HG03565 (cell line): ENCODE results near the gene KRT23.
"Not testable (repeated sequence)": the region's sequence is repeated elsewhere in the genome, so short reads cannot be mapped to it uniquely, and the experiment has no call there.

Experiments used
- ATAC-seq: cut with Tn5 transposase; IDR thresholded peaks from one replicate; pipeline ENCODE4 v1.9.1; 2021; ENCODE audit warnings: mild to moderate bottlenecking, moderate library complexity; ENCODE audit not compliant: unreplicated experiment

The KRT23 gene

GRCh38 chr17:40951011-40951622 lies 13.7 kb upstream of the KRT23 start:
- no peak for ATAC-seq

- ATAC-seq = no peak
Observed at GRCh38 chr17:40950176-40950575, 12.7 kb upstream of the KRT23 start.

- ATAC-seq = no peak
Observed at GRCh38 chr17:40949418-40949817, 12.0 kb upstream of the KRT23 start.

GRCh38 chr17:40947929-40948328 lies 10.5 kb upstream of the KRT23 start:
- no peak for ATAC-seq

GRCh38 chr17:40945414-40945813 lies 8.0 kb upstream of the KRT23 start:
- ATAC-seq = no peak

- ATAC-seq = no peak
Observed at GRCh38 chr17:40944531-40944930, 7.1 kb upstream of the KRT23 start.

GRCh38 chr17:40942553-40942952 lies 5.1 kb upstream of the KRT23 start:
- no peak for ATAC-seq

- ATAC-seq = no peak
Observed at GRCh38 chr17:40940266-40940665, 2.8 kb upstream of the KRT23 start.

GRCh38 chr17:40938981-40939380 lies 1.5 kb upstream of the KRT23 start:
- ATAC-seq = no peak

GRCh38 chr17:40936976-40937375 lies 470 bp downstream of the KRT23 start:
- ATAC-seq = no peak

- no peak for ATAC-seq
Observed at GRCh38 chr17:40936437-40936971, 942 bp downstream of the KRT23 start.

- ATAC-seq = no peak
Observed at GRCh38 chr17:40935624-40936023, 1.8 kb downstream of the KRT23 start.

- no peak for ATAC-seq
Observed at GRCh38 chr17:40932608-40933007, 4.8 kb downstream of the KRT23 start.

- ATAC-seq = no peak
Observed at GRCh38 chr17:40931311-40931710, 6.1 kb downstream of the KRT23 start.

GRCh38 chr17:40926341-40926740 lies 11.1 kb downstream of the KRT23 start:
- no peak for ATAC-seq

- no peak for ATAC-seq
Observed at GRCh38 chr17:40922239-40922638, 15.2 kb downstream of the KRT23 start.

GRCh38 chr17:40921026-40921425 lies 16.4 kb downstream of the KRT23 start:
- ATAC-seq = no peak

GRCh38 chr17:40917116-40917515 lies 20.3 kb downstream of the KRT23 start:
- ATAC-seq = not testable (repeated sequence)

- no peak for ATAC-seq
Observed at GRCh38 chr17:40916366-40916765, 21.1 kb downstream of the KRT23 start.

- peak; percentile 52 for ATAC-seq
Observed at GRCh38 chr17:40915721-40916256, 21.7 kb downstream of the KRT23 start.

- ATAC-seq = peak; percentile 70
Observed at GRCh38 chr17:40915199-40915661, 22.2 kb downstream of the KRT23 start.

- ATAC-seq = no peak
Observed at GRCh38 chr17:40914075-40914855, 23.2 kb downstream of the KRT23 start.
